NCI-H748 treated with DMSO at 0.1 percent for 48 hours (cell line): ENCODE data around the gene MUC6.
"Not testable (repeated sequence)": the region's sequence is repeated elsewhere in the genome, so short reads cannot be mapped to it uniquely, and the experiment has no call there.

ENCODE experiments used
- DNase-seq: peaks from one replicate; lab custom pipeline; 2025; lab: John Stamatoyannopoulos, UW

The MUC6 gene

DNA sequence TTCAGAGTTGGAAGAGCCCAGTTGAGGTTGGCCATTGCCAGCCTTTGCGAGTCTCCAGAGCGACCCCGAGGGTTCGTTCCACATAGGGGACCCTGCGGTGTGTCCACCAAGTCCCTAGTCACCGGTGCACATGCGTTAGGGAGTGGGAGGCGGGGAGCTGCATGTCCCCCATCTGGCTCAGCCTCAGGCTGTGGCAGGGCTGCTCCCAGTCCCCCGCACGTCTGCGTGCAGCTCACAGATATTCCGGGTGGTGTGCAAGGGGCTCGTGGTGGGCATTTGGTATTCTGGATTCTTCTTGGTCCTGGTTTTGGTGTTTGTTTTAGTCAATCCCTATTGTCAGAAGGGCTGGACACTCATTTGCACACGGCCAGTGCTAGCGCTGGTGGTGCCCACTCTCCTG, 48.8 kb downstream of the MUC6 start:
- no peak for DNase-seq

DNA sequence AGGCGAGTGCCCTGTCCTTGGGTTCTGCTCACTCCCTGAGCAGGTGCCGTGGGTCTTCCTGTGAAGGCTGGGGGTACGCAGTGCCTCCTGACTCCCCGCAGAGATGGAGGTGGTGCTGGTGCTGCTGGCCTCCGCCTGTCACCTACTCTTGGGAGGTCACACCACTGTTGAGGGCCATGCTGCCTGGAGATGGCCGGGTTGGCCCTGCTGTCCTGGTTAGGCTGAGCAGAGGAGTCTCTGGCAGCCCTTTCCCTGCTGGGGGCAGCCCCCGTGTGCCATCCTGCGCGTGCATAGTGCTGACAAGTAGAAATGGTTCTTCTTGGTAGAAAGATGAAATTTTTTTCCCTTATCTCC, 49.6 kb downstream of the MUC6 start:
- no peak for DNase-seq

DNA sequence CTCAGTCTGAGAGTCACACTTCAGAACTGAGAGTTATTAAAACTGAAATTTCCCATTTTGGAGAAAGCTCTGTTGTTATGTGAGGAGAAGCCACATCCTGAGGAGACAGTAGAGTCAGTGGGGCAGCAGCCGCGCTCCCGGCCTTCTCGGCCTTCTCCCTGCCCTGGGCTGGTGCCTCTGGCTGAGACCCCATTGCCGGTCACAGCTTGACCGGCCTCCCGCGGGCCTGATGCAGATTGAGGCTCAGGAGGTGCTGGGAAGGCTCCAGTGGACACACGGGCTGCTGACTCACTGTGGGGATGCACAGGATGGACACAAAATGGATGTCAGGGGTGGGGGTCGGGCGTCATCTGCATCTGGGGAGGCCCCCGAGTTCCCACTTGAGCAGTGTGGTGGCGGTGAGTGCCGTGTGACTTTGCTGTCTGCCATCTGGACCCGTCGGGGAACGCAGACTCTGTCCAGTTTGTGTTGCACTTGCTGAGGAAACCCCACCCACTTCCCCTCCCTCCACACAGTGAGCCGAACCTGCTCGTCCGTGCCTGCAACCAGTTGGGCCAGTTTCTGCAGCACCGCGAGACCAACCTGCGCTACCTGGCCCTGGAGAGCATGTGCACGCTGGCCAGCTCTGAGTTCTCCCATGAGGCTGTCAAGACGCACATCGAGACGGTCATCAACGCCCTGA, 50.1 kb downstream of the MUC6 start:
- DNase-seq = no peak

DNA sequence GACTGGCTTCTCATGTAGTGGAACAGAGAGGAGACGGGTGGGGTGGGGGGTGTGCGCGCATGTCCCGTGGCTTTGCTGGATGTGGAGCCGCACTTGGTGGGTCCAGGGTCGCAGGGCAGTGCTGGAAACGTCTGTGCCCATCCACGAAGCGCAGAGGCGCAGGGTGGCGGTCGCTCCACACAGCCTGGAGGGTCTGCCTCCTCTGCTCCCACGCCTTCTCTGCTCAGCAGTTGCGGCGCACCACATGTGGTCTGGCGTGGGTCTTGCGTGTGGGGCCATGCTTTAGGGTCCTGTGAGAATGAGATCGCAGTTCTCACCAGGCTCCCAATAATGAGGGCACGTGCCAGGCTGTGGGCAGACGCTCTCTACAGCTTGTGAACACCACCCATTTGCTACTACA, 50.7 kb downstream of the MUC6 start:
- no peak for DNase-seq

DNA sequence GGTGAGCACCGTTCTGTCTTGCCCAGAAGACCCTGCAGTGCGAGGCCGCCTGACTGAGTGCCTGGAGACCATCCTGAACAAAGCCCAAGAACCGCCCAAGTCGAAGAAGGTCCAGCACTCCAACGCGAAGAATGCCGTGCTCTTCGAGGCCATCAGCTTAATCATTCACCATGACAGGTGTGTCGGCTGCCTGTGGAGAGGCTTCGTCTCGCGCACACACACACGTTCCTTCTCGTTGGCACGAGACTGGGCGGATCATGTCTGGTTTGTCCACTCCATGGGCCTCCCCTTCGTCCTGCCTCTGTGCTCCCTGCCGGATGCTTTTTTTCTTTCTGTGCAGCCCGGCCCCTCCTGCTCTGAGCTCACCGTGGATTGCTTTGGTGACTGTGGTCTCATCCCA, 51.1 kb downstream of the MUC6 start:
- no peak for DNase-seq

DNA sequence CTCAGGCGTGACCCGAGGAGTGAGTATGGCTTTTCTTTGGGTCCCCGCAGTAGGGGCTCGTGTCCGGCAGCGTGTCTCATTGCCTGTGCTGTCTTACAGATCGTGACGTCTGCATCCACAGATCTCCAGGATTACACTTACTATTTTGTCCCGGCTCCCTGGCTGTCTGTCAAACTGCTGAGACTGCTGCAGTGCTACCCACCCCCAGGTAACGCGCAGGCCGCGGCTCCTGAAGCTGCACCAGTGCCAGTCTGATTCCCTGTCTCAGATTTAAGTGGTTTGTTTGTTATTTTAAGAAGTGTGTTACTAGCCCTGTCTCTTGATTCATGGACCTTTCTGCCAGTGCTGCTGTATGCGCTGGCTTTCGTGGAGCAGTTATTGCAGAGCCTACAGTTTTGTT, 52.0 kb downstream of the MUC6 start:
- DNase-seq = no peak

DNA sequence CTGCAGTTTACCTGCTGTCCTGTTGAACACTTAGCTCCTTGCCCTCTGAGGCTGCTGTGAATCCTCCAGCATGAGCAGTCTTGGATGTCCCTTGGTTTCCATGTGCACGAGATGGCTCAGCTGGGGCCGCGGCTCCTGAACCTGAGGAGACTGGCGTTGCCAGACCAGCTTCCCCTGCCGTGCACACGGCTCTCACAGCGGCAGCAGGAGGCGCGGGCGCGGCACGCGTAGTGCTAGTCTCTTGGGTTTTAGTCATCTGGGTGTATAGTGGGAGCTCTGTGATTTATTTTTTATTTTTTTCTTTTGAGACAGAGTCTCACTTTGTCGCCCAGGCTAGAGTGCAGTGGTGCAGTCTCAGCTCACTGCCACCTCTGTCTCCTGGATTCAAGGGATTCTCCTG, 54.8 kb downstream of the MUC6 start:
- DNase-seq = no peak

DNA sequence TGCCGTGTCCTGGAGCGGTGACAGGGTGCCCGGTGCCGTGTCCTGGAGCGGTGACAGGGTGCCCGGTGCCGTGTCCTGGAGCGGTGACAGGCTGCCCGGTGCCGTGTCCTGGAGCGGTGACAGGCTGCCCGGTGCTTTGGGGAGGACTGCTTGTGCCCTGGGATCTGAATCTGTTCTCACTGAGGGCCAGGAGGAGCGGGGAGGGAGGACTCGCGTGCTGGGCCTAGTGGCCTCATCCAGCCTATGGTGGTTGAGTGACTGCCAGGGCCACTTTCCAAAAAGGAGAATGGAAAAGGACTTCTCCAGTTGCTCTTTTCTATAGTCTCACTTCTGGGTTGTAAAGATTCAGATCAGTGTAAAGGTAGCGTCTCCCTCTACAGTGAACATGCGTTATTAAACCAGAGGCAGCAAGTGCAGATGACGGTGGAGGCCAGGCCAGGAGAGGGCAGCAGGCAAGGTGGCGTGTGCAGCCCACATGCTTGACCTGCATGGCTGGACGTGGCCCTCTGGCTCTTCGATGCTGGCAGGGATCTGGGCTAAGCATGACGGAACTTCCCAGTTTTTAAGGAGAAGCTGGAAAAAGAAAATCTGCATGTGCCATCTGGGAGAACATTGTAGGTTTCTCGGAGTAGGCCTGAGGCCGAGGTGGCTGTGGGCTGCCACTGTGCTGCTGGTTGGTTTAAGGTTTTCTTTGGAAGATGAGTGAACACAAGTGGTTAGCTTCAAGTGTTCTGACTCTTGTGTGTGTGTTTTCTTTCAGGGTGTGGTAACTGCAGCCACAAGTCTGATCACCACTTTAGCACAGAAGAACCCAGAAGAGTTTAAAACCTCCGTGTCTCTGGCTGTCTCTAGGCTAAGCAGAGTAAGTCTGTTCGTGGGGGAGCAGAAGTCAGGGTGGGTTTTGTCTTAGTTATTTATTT, 55.8 kb downstream of the MUC6 start:
- DNase-seq = no peak

DNA sequence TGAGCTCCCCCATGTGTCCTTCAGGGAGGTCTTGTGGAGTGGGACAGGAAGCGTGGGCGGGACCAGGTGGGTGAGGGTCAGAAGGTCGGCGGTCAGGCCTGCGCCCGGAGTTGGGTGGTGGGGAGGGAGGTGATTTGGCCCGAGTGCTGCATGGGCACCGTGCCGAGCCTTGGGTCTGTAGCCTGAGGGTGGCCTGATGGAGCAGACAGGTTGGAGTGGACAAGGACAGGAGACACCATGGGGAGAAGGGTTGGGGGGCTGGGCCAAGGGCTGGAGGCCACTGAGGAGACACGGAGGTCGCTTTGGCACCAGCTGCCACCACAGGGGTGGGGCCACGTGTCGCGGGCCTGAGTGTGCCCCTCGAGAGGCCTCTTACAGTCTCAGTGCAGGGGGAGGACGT, 57.7 kb downstream of the MUC6 start:
- DNase-seq = no peak

DNA sequence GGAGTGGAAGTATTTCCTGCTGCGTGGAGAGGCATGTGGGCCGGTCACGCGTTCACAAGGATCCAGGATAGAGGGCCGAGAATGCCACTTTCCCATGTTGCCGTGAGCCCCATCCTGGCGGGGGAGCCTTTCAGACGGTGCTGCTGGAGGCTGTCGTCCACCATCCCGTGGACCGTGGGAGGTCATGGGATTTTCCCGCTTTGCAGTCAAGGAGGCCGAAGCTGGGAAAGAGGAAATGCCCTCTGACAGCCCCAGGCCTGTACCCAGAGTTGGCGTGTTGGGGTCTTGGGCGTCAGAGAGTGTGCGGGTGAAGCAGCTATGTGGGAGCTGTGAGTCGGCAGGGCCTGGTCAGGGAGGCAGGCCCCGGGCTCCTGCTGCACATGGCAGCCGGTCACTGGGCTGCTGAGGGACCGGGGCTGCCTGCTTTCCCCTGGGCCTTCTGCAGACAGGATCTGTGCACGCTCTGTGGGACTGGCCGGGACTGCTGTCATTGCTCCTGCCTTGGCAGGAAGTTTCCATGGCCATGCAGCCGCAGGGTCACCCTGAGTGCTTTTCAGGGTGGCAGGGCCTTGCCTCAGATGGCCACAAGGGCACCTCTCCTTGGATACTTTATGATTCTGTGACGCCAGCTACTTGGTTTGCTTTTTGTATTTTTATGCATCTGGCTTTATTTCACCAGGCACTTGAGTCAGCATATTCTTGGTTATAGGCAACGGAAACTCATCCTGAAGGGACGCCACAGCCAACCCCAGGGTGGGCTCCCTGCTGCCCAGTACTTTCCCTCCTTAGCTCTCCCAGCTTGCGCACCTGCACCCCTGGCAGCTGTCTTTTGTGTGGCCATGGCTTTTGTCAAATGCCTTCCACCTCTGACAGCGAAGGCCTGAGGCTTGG, 58.4 kb downstream of the MUC6 start:
- DNase-seq = no peak

DNA sequence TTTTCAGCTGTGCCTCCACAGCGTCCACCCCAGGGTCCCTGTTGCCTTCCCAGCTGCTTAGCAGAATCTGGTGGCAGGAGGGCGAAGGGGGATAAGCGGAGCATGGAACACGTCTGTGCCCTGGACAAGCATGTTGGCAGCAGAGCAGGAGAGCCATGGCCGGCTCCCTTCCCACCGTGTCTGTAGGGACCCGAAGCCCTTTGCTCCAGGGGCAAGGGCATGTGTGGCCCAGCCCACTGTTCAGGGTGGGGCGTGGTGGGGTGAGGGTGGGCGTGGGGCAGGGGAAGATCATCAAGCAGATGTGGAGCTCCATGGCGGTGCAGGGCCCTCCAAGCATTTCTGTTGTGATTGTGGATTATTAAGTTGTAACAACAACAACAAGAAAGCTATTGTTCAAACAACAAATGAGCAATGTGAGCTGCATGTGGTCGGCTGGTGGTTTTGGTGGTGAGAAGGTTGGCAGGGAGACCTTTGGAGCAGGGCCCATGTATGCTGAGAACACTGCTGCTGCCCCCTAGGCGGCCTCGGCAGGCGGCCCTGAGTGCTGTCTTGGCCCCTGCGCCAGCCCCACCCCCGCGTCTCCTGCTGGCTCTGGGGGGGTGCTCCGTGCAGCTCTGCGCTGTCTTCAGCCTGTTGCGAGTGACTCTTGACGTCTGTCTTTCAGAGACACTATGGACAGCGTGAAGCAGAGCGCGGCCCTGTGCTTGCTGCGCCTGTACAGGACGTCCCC, 59.9 kb downstream of the MUC6 start:
- no peak for DNase-seq

DNA sequence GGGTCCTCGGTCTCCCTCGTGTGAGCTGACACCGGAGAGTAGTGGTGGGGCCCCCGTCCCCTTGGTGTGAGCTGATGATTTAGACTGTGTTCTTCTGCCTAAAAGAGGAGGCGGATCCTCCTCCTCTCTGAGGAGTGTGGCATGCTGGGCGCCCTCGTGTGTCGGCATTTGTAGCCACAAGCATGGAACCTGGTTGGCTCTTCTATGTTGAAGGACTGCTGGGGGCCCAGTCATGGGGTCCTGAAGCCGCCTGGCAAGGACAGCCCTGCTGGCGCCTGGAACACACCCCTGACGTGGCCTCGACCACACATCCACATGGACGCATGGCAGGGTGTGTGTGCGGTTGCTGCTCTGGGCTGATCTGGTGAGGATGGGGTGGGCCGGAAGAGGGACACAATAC, 60.7 kb downstream of the MUC6 start:
- no peak for DNase-seq

DNA sequence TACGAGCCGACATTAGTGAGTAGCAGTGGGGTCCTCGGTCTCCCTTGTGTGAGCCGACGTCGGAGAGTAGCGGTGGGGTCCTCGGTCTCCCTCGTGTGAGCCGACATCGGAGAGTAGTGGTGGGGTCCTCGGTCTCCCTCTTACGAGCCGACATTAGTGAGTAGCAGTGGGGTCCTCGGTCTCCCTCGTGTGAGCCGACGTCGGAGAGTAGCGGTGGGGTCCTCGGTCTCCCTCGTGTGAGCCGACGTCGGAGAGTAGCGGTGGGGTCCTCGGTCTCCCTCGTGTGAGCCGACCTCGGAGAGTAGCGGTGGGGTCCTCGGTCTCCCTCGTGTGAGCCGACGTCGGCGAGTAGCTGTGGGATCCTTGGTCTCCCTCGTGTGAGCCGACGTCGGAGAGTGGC, 61.1 kb downstream of the MUC6 start:
- not testable (repeated sequence) for DNase-seq

DNA sequence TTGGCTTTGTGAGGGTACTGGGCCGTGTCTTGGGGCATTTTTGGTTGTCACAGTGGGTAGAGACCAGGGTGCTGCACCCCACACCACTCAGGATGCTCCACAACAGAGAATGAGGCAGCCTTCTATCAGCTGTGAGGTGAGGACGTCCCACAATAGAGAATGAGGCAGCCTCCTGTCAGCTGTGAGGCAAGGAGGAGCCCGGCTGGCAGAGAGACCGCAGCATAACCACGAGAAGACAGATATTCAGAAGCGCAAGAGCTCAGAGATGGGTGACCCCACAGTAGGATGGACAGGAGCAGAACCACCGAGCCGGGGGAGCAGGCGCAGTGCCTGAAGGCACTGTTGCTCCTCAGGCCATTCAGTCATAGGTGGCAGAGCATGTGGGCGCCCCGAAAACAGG, 63.3 kb downstream of the MUC6 start:
- DNase-seq = no peak

DNA sequence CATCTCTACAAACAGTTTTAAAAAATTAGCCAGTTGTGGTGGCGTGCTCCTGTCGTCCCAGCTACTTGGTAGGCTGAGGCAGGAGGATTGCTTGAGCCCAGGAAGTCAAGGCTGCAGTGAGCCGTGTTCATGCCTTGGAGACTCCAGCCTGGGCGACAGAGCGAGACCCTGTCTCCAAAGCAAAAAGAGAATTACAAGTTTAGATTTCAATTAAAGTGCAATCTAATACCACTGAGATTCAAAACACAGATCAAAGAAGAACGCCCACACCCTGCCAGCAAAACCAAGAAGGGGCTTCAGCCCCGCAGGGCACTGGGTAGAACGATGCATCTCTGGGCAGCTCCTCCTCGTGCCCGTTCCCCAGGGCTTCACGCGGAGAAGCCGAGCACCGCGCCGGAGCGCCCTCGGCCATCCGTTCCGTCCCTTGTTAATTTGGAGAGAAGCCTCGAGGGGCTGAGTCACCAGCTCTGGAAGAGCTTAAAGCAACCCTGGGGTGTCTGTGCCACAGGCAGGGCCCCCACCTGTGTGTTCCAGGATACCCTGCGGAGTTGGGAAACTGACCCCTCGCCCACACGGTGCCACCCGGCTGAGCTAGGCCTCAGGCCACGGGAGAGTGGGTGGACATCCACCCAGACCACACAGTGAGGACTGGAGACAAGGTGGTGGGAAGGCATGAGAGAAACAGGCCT, 63.9 kb downstream of the MUC6 start:
- no peak for DNase-seq

DNA sequence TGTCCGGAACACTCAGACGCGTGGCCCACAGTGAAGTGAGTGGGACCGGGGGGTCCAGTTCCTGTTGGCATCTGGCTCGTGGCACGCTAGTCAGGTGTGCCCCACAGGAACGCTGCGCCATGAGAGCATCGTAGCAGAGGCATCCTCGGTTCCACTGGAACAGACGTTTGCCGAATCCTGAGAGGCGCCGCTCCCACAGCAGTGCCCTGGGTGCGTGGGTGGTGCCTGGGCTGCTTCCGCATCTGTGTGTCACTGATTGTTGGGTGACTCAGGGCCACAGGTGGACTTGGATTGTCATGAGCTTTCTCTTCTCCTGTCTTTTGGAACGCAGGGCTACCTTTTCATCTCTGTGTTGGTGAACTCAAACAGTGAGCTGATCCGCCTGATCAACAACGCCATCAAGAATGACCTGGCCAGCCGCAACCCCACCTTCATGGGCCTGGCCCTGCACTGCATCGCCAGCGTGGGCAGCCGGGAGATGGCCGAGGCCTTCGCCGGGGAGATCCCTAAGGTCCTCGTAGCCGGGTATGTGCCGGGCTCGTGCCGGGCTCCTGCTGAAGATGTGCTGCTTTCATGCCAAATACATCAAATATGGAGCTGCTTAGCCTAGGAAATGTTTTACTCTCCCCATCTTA, 64.7 kb downstream of the MUC6 start:
- no peak for DNase-seq

DNA sequence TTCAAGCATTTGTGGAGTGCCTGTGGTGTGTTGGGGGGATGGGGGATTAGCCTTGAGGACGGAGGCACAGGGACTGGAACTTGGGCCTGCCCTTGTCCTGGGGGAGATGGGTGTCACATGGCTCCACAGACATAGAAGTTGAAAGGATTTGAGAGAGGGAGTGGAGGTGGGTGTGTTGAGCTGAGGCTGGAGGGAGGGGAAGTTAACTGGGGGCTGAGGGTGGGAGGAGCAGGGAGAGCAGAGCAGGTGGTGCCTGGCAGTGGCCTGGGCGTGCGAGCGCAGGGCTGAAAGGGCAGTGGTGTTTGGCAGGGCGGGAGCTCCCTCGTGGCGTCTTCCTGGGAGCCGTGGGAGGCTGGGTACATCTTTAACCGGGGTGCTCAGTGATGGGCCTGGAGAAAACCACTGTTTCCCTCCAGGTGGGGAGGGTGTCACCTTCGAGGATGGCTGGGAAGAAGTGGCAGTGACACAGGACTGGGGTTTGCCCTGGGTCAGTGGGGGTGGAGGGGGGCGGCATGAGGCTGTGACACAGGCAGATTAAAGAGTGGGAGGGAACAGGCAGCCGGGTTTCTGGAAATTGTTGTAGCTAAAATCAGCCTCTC, 65.3 kb downstream of the MUC6 start:
- no peak for DNase-seq

DNA sequence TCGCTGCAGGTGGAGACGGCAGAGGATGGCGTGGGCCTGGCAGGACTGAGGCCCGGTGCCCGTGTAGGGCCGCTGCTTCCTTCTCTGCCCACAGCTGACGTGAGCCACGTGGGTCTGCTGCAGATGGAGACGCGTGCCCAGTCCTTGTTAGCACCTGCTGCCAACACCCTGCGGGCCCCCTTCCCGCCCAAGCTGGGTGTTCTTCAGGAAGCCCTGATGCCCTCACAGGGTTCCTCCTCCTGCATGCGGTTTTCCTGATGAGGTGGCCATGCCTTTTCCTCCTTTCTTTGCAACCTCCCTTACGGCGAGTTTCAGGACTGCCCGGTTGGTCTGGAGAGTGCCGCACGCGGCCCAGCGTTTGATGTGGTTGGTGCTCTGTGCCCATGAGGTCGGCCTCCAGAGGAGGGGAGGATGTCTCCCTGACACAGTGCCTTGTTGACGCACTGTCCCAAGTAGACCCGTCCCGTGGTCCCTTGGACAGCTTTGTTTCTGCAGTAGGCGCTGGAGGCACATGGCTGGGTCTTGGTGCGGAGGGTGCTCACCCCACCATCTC, 66.1 kb downstream of the MUC6 start:
- DNase-seq = no peak

DNA sequence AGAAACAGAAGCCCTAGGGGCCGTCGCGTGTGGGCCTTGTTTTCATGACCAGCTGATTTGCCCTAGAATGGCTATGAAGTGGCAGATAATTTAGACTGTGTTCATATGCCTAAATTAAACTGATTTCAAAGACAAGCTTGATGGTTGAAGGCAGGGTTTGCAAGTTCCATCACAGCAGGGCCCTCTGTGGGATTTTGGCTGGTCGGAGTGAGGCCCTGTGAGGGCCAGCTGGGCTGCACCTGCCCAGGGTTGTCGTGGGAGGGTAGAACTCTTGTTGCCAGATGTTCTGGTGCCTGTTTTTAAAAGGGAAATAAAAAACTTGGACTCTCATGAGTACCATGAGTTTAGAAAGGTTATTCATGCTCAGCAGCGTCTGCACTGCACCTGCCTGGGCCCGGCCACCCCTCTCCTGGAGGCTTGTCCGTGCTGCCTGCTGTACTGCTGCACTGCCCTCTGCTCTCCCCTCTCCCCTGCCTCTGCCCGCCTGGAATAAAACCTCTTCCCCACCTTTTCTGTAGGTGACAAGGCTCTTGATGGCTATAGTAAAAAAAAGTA, 66.8 kb downstream of the MUC6 start:
- no peak for DNase-seq

DNA sequence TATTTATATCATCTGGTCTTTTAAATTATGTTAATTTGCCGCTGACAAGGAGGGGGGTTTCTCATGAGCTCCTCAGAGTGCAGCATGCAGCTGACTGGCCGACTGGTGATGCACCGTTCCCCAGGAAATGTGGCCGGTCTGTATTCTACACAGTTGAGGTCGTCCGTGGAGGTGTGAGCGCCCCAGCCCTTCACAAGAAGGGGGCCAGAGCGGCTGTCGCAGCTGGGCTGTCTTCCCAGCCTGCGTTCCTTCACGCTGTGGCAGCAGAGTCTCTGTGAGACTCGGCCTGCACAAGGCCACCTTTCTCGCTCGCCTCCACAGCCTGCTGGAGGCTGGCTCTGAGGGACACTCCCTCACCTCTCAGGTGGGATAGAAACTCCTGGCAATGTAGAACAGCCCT, 67.7 kb downstream of the MUC6 start:
- DNase-seq = no peak
